HG03565 (cell line): ENCODE results near the gene SLC22A23.

Experiments used
- ATAC-seq: cut with Tn5 transposase; IDR thresholded peaks from one replicate; pipeline ENCODE4 v1.9.1; 2021; ENCODE audit warnings: mild to moderate bottlenecking, moderate library complexity; ENCODE audit not compliant: unreplicated experiment

The SLC22A23 gene

GRCh38 chr6:3371222-3371949 is 85.5 kb downstream of the SLC22A23 start:
- ATAC-seq, result no peak

GRCh38 chr6:3370361-3371221 is 86.3 kb downstream of the SLC22A23 start:
- no peak for ATAC-seq

- no peak for ATAC-seq
Measured at GRCh38 chr6:3369985-3370360, 86.9 kb downstream of the SLC22A23 start.

GRCh38 chr6:3368685-3369084 is 88.2 kb downstream of the SLC22A23 start:
- ATAC-seq, result no peak

GRCh38 chr6:3367630-3368029 is 89.2 kb downstream of the SLC22A23 start:
- ATAC-seq, result no peak

GRCh38 chr6:3366596-3367413 is 90.0 kb downstream of the SLC22A23 start:
- no peak for ATAC-seq

- ATAC-seq, result no peak
Measured at GRCh38 chr6:3364391-3364790, 92.5 kb downstream of the SLC22A23 start.

GRCh38 chr6:3363296-3364025 is 93.4 kb downstream of the SLC22A23 start:
- ATAC-seq, result no peak

- ATAC-seq, result no peak
Measured at GRCh38 chr6:3361312-3362037, 95.4 kb downstream of the SLC22A23 start.

GRCh38 chr6:3360727-3361045 is 96.2 kb downstream of the SLC22A23 start:
- ATAC-seq, result no peak

- no peak for ATAC-seq
Measured at GRCh38 chr6:3359973-3360726, 96.7 kb downstream of the SLC22A23 start.

- no peak for ATAC-seq
Measured at GRCh38 chr6:3359101-3359752, 97.6 kb downstream of the SLC22A23 start.

- no peak for ATAC-seq
Measured at GRCh38 chr6:3358413-3359100, 98.3 kb downstream of the SLC22A23 start.

GRCh38 chr6:3357678-3358077 is 99.2 kb downstream of the SLC22A23 start:
- ATAC-seq, result no peak

- ATAC-seq, result no peak
Measured at GRCh38 chr6:3356824-3357420, 99.9 kb downstream of the SLC22A23 start.

GRCh38 chr6:3356056-3356823 is 100.6 kb downstream of the SLC22A23 start:
- peak; percentile 61 for ATAC-seq

- ATAC-seq, result no peak
Measured at GRCh38 chr6:3355358-3356055, 101.3 kb downstream of the SLC22A23 start.
